Endometrium (tissue), 2 donors: ENCODE measurements around the gene CCDC59.
A peak's percentile ranks its signal among the peaks of the same experiment; 100 is the strongest.
"Not testable (repeated sequence)": the region's sequence is repeated elsewhere in the genome, so short reads cannot be mapped to it uniquely, and the experiment has no call there.

Experiments used
- FAIRE-seq: peaks from 2 replicates; lab custom pipeline; 2012; peaks lifted over from hg19 to GRCh38; lab: Jason Lieb, UNC
- donor health status: control.
- donor health status: control.

Gene CCDC59

GRCh38 chr12:82358200-82359114 lies at the start of gene CCDC59, which contains the start of gene METTL25:
Gene CCDC59 (minus strand): TSS chr12:82358387. CDS start chr12:82358376, 11 bp downstream.
Gene METTL25 (plus strand): TSS chr12:82358529. CDS start chr12:82358566, 37 bp downstream.
- peak; percentile 94 for FAIRE-seq

- no peak for FAIRE-seq
These were observed 49.3 kb upstream of the CCDC59 start for GRCh38 chr12:82407481-82407880.

GRCh38 chr12:82406651-82407050 lies 48.5 kb upstream of the CCDC59 start:
- no peak for FAIRE-seq

GRCh38 chr12:82400819-82401218 lies 42.6 kb upstream of the CCDC59 start:
- FAIRE-seq: no peak

GRCh38 chr12:82398879-82399278 lies 40.7 kb upstream of the CCDC59 start:
- no peak for FAIRE-seq

GRCh38 chr12:82383930-82384552 lies 25.9 kb upstream of the CCDC59 start:
- peak; percentile 4 for FAIRE-seq

- FAIRE-seq: no peak
These were observed 20.8 kb upstream of the CCDC59 start for GRCh38 chr12:82378997-82379396.

GRCh38 chr12:82375201-82375600 lies 17.0 kb upstream of the CCDC59 start:
- no peak for FAIRE-seq

GRCh38 chr12:82366197-82366596 lies 8.0 kb upstream of the CCDC59 start:
- no peak for FAIRE-seq

GRCh38 chr12:82363990-82364389 lies 5.8 kb upstream of the CCDC59 start:
- no peak for FAIRE-seq

GRCh38 chr12:82361461-82361915 lies 3.3 kb upstream of the CCDC59 start:
- no peak for FAIRE-seq

- not testable (repeated sequence) for FAIRE-seq
These were observed 2.6 kb upstream of the CCDC59 start for GRCh38 chr12:82360834-82361233.

- FAIRE-seq: no peak
These were observed 910 bp upstream of the CCDC59 start for GRCh38 chr12:82359115-82359478.

GRCh38 chr12:82357845-82358199 lies 365 bp downstream of the CCDC59 start:
- no peak for FAIRE-seq

- FAIRE-seq: no peak
These were observed 847 bp downstream of the CCDC59 start for GRCh38 chr12:82357340-82357739.

GRCh38 chr12:82351390-82351789 lies 6.8 kb downstream of the CCDC59 start:
- no peak for FAIRE-seq

- no peak for FAIRE-seq
These were observed 8.0 kb downstream of the CCDC59 start for GRCh38 chr12:82350161-82350560.

GRCh38 chr12:82329508-82329907 lies 28.7 kb downstream of the CCDC59 start:
- no peak for FAIRE-seq

- no peak for FAIRE-seq
These were observed 30.3 kb downstream of the CCDC59 start for GRCh38 chr12:82327861-82328260.

- FAIRE-seq: peak; percentile 86
These were observed 31.2 kb downstream of the CCDC59 start for GRCh38 chr12:82326905-82327503.

- FAIRE-seq: no peak
These were observed 32.4 kb downstream of the CCDC59 start for GRCh38 chr12:82325540-82326336.

GRCh38 chr12:82319276-82319675 lies 38.9 kb downstream of the CCDC59 start:
- no peak for FAIRE-seq
